ENCODE data around the gene QRICH2.
"Not testable (repeated sequence)": the region's sequence is repeated elsewhere in the genome, so short reads cannot be mapped to it uniquely, and the experiment has no call there.

The QRICH2 gene

GRCh38 chr17:76263896-76264295 lies 44.2 kb downstream of the QRICH2 start:
- no peak overlapping the region for H3K27ac ChIP-seq (ENCODE audit: low read depth, low read length)
- peaks cover 34% of the 10 kb centered on the region for H3K4me1 ChIP-seq (ENCODE audit: control insufficient read depth, insufficient read depth, low read length)
- H3K27me3 ChIP-seq (ENCODE audit: control insufficient read depth, insufficient read depth, low read length): no peaks in the 10 kb centered on the region
- H3K9ac ChIP-seq (ENCODE audit: low read length): no peak overlapping the region
- H3K4me3 ChIP-seq (ENCODE audit: low read depth, low read length): no peak overlapping the region
- H3K9me3 ChIP-seq (ENCODE audit: control insufficient read depth, insufficient read depth, low read depth, low read length): no peaks in the 10 kb centered on the region
- peaks cover 4% of the 10 kb centered on the region; the same call in 1 of the 2 replicates for H3K36me3 ChIP-seq (ENCODE audit: control insufficient read depth, insufficient read depth, low read length)

DNA sequence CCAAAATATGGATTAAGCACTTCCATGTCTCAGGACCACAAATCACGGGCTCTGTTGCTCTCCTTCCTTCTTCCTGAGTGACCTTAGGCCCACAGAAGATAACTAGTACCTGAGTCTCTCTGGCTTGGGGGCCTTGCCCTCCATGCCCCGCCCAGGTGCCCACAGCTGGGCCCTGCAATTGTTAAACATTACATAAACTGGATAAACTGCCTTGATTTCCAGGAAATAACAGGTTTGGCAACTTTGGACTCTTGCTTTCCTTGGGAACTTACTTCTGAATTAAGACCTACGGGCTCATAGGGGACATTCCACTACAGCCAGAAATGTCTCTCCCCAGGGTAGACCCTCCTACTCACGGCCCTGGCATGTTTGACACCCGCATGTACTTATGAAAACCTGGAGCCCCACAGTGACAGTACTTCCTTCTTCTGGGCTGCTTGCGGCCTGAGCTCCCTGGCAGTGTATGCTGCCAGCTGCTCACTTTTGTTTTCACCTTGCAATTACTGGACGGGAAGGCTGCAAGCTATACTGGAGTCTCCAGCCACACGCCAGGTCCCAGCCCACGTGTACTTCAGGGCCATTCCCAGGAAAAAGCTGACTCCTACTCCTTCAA lies 45.2 kb downstream of the QRICH2 start:
- Histone ChIP-seq H3K9ac (ENCODE audit: low read length) (no peak overlapping the region), H3K27ac (ENCODE audit: low read depth, low read length) (no peak overlapping the region), H3K36me3 (ENCODE audit: control insufficient read depth, insufficient read depth, low read length) (peaks cover under 1% of the 10 kb centered on the region; the same call in 1 of the 2 replicates), H3K27me3 (ENCODE audit: control insufficient read depth, insufficient read depth, low read length) (no peaks in the 10 kb centered on the region), H3K4me1 (ENCODE audit: control insufficient read depth, insufficient read depth, low read length) (peaks cover 24% of the 10 kb centered on the region), H3K9me3 (ENCODE audit: control insufficient read depth, insufficient read depth, low read depth, low read length) (no peaks in the 10 kb centered on the region), H3K4me3 (ENCODE audit: low read depth, low read length) (no peak overlapping the region)

DNA sequence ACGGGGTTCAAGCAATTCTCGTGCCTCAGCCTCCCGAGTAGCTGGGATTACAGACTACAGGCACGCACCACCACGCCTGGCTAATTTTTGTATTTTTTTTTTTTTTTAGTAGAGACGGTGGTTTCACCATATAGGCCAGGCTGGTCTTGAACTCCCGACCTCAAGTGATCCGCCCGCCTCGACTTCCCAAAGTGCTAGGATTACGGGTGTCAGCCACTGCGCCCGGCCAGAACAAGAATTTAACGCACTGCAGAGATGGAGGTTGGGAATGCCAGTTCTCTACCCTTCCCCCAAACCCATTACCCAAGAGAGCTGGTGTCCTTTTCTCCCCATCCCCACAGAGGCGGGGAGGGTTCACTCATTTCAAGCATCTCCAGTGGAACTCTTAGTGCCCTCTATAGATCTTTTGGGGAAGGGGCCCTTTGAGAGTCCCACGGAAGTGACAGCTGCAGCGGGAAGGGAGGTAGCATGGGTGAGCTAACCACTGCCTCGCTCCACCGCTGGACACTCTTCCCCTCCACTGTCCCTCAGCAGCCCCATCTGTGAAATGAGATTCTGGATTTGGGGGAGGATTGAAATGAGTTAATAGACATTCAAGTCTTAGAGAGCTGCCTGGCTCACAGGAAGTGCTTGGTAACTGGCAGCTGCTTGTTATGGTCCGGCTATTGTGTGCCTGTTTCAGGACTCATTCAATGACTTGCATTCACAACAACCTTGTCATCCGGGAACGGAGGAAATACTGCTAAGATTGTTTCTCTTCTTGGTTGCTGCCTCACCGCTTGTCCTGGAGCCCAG lies 46.5 kb downstream of the QRICH2 start:
- no peak overlapping the region for H3K4me3 ChIP-seq (ENCODE audit: low read depth, low read length)
- H3K27me3 ChIP-seq (ENCODE audit: control insufficient read depth, insufficient read depth, low read length): no peaks in the 10 kb centered on the region
- no peak overlapping the region for H3K27ac ChIP-seq (ENCODE audit: low read depth, low read length)
- H3K9me3 ChIP-seq (ENCODE audit: control insufficient read depth, insufficient read depth, low read depth, low read length): no peaks in the 10 kb centered on the region
- no peaks in the 10 kb centered on the region for H3K36me3 ChIP-seq (ENCODE audit: control insufficient read depth, insufficient read depth, low read length)
- no peak overlapping the region for H3K9ac ChIP-seq (ENCODE audit: low read length)
- H3K4me1 ChIP-seq (ENCODE audit: control insufficient read depth, insufficient read depth, low read length): peaks cover 15% of the 10 kb centered on the region

DNA sequence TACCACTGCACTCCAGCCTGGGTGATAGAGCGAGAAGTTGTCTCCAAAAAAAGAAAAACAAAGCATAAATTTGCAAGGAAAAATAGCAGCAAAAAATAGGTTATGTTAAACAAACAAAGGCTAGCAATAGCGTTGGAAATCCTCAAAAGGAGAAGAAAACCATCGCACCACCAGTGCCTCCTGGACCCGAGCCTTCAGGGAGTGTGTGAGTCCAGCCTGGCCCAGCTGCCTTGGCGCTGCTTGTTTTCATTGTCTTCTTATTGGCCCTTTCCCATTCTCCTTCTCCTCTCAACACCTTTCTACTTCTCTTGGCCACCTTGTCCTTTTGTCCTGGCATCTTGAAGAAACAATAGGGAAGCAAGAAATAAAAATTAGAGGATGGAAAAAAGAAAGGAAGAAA lies 47.4 kb downstream of the QRICH2 start:
- no peak overlapping the region for H3K4me3 ChIP-seq (ENCODE audit: low read depth, low read length)
- peaks cover 10% of the 10 kb centered on the region; the same call in 1 of the 2 replicates for H3K4me1 ChIP-seq (ENCODE audit: control insufficient read depth, insufficient read depth, low read length)
- H3K9ac ChIP-seq (ENCODE audit: low read length): no peak overlapping the region
- no peaks in the 10 kb centered on the region for H3K36me3 ChIP-seq (ENCODE audit: control insufficient read depth, insufficient read depth, low read length)
- H3K27me3 ChIP-seq (ENCODE audit: control insufficient read depth, insufficient read depth, low read length): no peaks in the 10 kb centered on the region
- no peak overlapping the region for H3K27ac ChIP-seq (ENCODE audit: low read depth, low read length)
- no peaks in the 10 kb centered on the region for H3K9me3 ChIP-seq (ENCODE audit: control insufficient read depth, insufficient read depth, low read depth, low read length)

DNA sequence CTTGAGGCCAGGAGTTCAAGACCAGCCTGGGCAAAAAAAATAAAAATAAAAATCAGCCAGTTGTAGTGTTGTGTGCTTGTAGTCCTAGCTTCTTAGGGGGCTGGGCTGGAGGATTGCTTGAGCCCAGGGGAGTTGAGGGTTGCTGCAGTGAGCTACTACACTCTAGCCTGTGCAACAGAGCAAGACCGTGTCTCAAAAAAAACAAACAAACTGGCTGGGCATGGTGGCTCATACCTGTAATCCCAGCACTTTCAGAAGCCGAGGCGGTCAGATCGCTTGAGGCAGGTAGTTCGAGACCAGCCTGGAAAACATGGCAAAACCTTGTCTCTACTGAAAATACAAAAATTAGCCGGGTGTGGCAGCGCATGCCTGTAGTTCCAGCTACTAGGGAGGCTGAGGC lies 47.9 kb downstream of the QRICH2 start:
- Histone ChIP-seq H3K27ac (ENCODE audit: low read depth, low read length) (no peak overlapping the region), H3K4me3 (ENCODE audit: low read depth, low read length) (no peak overlapping the region), H3K9ac (ENCODE audit: low read length) (no peak overlapping the region), H3K9me3 (ENCODE audit: control insufficient read depth, insufficient read depth, low read depth, low read length) (no peaks in the 10 kb centered on the region), H3K36me3 (ENCODE audit: control insufficient read depth, insufficient read depth, low read length) (no peaks in the 10 kb centered on the region), H3K4me1 (ENCODE audit: control insufficient read depth, insufficient read depth, low read length) (peaks cover 10% of the 10 kb centered on the region; the same call in 1 of the 2 replicates), H3K27me3 (ENCODE audit: control insufficient read depth, insufficient read depth, low read length) (no peaks in the 10 kb centered on the region)

GRCh38 chr17:76256430-76257050 lies 51.5 kb downstream of the QRICH2 start:
- not testable (repeated sequence) for H3K4me1 ChIP-seq (ENCODE audit: control insufficient read depth, insufficient read depth, low read length); H3K4me3 ChIP-seq (ENCODE audit: low read depth, low read length); H3K9me3 ChIP-seq (ENCODE audit: control insufficient read depth, insufficient read depth, low read depth, low read length); H3K36me3 ChIP-seq (ENCODE audit: control insufficient read depth, insufficient read depth, low read length); H3K27ac ChIP-seq (ENCODE audit: low read depth, low read length); H3K27me3 ChIP-seq (ENCODE audit: control insufficient read depth, insufficient read depth, low read length); H3K9ac ChIP-seq (ENCODE audit: low read length)

DNA sequence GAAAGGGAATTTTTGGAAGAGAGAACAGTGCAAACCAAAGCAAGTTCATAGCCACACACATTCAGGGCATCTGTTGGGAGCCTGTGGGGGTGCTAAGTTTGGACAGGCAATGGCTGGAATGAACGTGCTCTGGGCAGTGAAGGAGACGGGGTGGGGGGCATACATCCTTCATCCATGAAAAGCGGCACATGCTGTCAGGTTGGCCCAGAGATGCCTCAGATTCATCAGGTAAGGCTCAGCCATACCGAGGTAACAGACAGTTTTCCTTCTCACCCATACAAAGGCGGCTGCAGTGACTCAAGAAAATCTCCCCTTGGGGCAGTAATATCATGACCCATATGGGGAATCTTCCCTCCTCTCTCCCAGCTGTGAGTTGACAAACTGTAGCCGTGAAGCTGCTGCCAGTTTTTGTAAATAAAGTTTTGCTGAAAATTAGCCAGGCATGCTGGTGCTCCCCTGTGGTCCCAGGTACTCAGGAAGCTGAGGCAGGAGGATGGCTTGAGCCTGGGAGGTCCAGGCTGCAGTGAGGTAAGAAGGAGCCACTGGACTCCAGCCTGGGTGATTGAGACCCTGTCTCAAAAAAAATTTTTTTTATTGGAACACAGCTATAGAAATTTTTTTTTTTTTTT lies 52.2 kb downstream of the QRICH2 start:
- Histone ChIP-seq H3K4me3 (ENCODE audit: low read depth, low read length) (no peak overlapping the region), H3K4me1 (ENCODE audit: control insufficient read depth, insufficient read depth, low read length) (0 out of 2 replicates have a peak, but pooled peaks cover 5% of the 10 kb centered on the region), H3K9me3 (ENCODE audit: control insufficient read depth, insufficient read depth, low read depth, low read length) (no peaks in the 10 kb centered on the region), H3K27ac (ENCODE audit: low read depth, low read length) (no peak overlapping the region), H3K27me3 (ENCODE audit: control insufficient read depth, insufficient read depth, low read length) (no peaks in the 10 kb centered on the region), H3K9ac (ENCODE audit: low read length) (no peak overlapping the region), H3K36me3 (ENCODE audit: control insufficient read depth, insufficient read depth, low read length) (no peaks in the 10 kb centered on the region)

DNA sequence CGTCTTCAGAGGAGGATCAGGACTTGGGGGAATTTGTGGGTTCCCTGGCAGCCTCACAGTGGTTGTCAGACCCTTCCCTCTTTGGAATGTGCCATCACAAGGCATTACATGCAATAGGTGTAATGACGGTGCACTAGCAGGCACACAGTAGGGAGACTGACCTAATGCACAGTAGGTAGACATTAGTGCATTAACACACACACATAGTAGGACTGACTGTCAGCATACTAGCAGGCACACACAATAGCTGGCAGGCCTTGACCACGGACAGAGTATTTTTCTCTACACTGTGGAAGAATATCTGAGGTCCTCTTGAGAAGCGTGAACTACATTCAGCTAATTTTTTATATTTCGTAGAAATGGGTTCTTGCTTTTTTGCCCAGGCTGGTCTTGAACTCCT lies 53.8 kb downstream of the QRICH2 start:
- H3K27me3 ChIP-seq (ENCODE audit: control insufficient read depth, insufficient read depth, low read length): no peaks in the 10 kb centered on the region

DNA sequence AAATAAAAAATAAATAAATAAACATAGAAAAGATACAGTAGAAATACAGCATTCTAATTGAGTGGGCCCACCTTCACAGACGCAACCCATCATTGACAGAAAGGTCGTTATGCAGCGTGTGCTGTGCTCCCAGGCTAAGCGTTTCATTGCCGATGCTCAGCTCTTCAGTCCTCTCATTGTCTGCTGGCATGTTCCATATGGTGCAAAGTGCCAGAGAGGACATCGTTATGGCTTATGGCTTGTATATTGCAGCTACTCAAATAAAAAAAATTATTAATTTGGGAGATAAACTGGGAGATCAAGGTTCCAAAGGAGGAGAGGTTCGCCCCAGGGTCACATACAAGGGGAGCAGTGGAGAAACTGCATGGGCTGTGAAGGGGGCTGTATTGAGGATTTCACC lies 54.2 kb downstream of the QRICH2 start:
- no peaks in the 10 kb centered on the region for H3K4me1 ChIP-seq (ENCODE audit: control insufficient read depth, insufficient read depth, low read length)
- H3K27ac ChIP-seq (ENCODE audit: low read depth, low read length): no peak overlapping the region
- no peaks in the 10 kb centered on the region for H3K9me3 ChIP-seq (ENCODE audit: control insufficient read depth, insufficient read depth, low read depth, low read length)
- H3K9ac ChIP-seq (ENCODE audit: low read length): no peak overlapping the region
- no peak overlapping the region for H3K4me3 ChIP-seq (ENCODE audit: low read depth, low read length)
- H3K36me3 ChIP-seq (ENCODE audit: control insufficient read depth, insufficient read depth, low read length): no peaks in the 10 kb centered on the region
- H3K27me3 ChIP-seq (ENCODE audit: control insufficient read depth, insufficient read depth, low read length): no peaks in the 10 kb centered on the region

More for the DNA sequence above, 53.8 kb downstream of the QRICH2 start:
- Histone ChIP-seq H3K4me1 (ENCODE audit: control insufficient read depth, insufficient read depth, low read length) (0 out of 2 replicates have a peak, but pooled peaks cover under 1% of the 10 kb centered on the region), H3K36me3 (ENCODE audit: control insufficient read depth, insufficient read depth, low read length) (no peaks in the 10 kb centered on the region), H3K9ac (ENCODE audit: low read length) (no peak overlapping the region), H3K9me3 (ENCODE audit: control insufficient read depth, insufficient read depth, low read depth, low read length) (no peaks in the 10 kb centered on the region), H3K27ac (ENCODE audit: low read depth, low read length) (no peak overlapping the region), H3K4me3 (ENCODE audit: low read depth, low read length) (no peak overlapping the region)

DNA sequence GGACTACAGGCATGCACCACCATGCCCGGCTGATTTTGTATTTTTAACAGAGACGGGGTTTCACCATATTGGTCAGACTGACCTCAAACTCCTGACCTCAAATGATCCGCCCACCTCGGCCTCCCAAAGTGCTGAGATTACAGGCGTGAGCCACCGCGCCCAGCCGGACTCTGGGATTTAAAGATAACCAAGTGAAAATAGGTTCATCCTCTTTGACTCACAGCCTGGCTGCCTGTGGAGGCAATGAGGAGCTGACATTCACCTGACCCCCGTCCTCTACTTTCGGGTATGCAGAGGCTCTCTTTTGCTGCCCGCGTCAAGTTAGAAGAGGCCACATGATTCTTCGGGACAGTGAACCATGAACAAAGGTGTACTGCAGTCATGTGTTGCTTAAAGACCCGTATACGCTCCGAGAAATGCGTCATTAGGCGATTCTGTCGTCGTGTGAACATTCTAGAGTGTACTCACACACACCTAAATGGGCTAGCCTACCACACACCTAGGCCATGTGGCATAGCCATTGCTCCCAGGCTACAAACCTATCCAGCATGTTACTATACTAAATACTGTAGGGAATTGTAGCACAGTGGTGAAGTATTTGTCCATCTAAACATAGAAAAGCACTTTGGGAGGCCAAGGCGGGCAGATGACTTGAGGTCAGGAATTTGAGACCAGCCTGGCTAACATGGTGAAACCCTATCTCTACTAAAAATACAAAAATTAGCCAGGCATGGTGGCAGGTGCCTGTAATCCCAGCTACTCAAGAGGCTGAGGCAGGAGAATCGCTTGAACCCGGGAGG lies 54.9 kb downstream of the QRICH2 start:
- not testable (repeated sequence) for H3K27ac ChIP-seq (ENCODE audit: low read depth, low read length); H3K4me1 ChIP-seq (ENCODE audit: control insufficient read depth, insufficient read depth, low read length); H3K27me3 ChIP-seq (ENCODE audit: control insufficient read depth, insufficient read depth, low read length); H3K9ac ChIP-seq (ENCODE audit: low read length); H3K4me3 ChIP-seq (ENCODE audit: low read depth, low read length); H3K9me3 ChIP-seq (ENCODE audit: control insufficient read depth, insufficient read depth, low read depth, low read length); H3K36me3 ChIP-seq (ENCODE audit: control insufficient read depth, insufficient read depth, low read length)

Data from HUES6 (cell line).